Karpas-422 (cell line): ENCODE data around the gene IL11RA. TPM values are rescaled to one million over a fixed set of nuclear protein-coding genes. Genes with fewer than 3 reads are reported as not detected.
"Not testable (repeated sequence)": the region's sequence is repeated elsewhere in the genome, so short reads cannot be mapped to it uniquely, and the experiment has no call there.

Source experiments
- DNase-seq: peaks from one replicate; pipeline ENCODE4 v3.0.0-alpha.2; 2015
- H2AFZ ChIP-seq: fragments of 200-600 bp; sonication (generic); 2 replicates; pipeline ENCODE4 v1.6.1; 2014; ENCODE audit warnings: antibody characterized with exemption, low read length, mixed read lengths
- H3K27ac ChIP-seq: fragments of 200-600 bp; sonication (generic); 2 replicates; pipeline ENCODE4 v1.5.1; 2014; ENCODE audit warnings: mild to moderate bottlenecking, low read length, moderate library complexity
- H3K27me3 ChIP-seq: fragments of 200-600 bp; sonication (generic); 2 replicates; pipeline ENCODE4 v1.6.1; 2014; ENCODE audit warnings: low read length, mixed read lengths
- H3K36me3 ChIP-seq: fragments of 200-600 bp; sonication (generic); 2 replicates; pipeline ENCODE4 v1.6.1; 2014; ENCODE audit warnings: low read length, mixed read lengths; ENCODE audit not compliant: insufficient read depth
- H3K4me1 ChIP-seq: fragments of 200-600 bp; sonication (generic); 2 replicates; pipeline ENCODE4 v1.6.1; 2014; ENCODE audit warnings: mild to moderate bottlenecking, low read length, mixed read lengths
- H3K4me2 ChIP-seq: fragments of 200-600 bp; sonication (generic); 2 replicates; pipeline ENCODE4 v1.6.1; 2014; ENCODE audit warnings: low read length, low read depth, mild to moderate bottlenecking; ENCODE audit not compliant: poor library complexity, severe bottlenecking
- H3K4me3 ChIP-seq: fragments of 200-600 bp; sonication (generic); 2 replicates; pipeline ENCODE4 v1.5.1; 2014; ENCODE audit warnings: mild to moderate bottlenecking, antibody characterized with exemption, low read length, mixed read lengths
- H3K79me2 ChIP-seq: fragments of 200-600 bp; sonication (generic); 2 replicates; pipeline ENCODE4 v1.6.1; 2014; ENCODE audit warnings: mild to moderate bottlenecking, low read length, mixed read lengths
- H3K9ac ChIP-seq: fragments of 200-600 bp; sonication (generic); 2 replicates; pipeline ENCODE4 v1.6.0; 2014; ENCODE audit warnings: low read length
- H3K9me2 ChIP-seq: fragments of 200-600 bp; sonication (generic), shearing (Covaris generic); replicated peaks from 2 replicates; pipeline ENCODE4 v1.6.0; 2014; ENCODE audit warnings: mild to moderate bottlenecking, low read length, moderate library complexity; ENCODE audit not compliant: insufficient read depth
- H3K9me3 ChIP-seq: fragments of 300-700, 200-600 bp; sonication (generic); 2 replicates; pipeline ENCODE4 v1.6.1; 2014; ENCODE audit warnings: low read length, mixed read lengths
- H4K20me1 ChIP-seq: fragments of 200-600 bp; sonication (generic); 2 replicates; pipeline ENCODE4 v1.6.1; 2014; ENCODE audit warnings: mild to moderate bottlenecking, antibody characterized with exemption, low read length, low read depth; ENCODE audit not compliant: insufficient read depth
- total RNA-seq: library from RNA; depleted of rRNA; stranded (reverse); fragments of >200 nt; shearing (Covaris generic); gene quantifications from 2 replicates; pipeline ENCODE4 v1.2.3, GENCODE V29; 2014; ENCODE audit warnings: low replicate concordance

IL11RA gene
- total RNA-seq, 1 experiment from 2014 or later, result 15.1 TPM

DNA sequence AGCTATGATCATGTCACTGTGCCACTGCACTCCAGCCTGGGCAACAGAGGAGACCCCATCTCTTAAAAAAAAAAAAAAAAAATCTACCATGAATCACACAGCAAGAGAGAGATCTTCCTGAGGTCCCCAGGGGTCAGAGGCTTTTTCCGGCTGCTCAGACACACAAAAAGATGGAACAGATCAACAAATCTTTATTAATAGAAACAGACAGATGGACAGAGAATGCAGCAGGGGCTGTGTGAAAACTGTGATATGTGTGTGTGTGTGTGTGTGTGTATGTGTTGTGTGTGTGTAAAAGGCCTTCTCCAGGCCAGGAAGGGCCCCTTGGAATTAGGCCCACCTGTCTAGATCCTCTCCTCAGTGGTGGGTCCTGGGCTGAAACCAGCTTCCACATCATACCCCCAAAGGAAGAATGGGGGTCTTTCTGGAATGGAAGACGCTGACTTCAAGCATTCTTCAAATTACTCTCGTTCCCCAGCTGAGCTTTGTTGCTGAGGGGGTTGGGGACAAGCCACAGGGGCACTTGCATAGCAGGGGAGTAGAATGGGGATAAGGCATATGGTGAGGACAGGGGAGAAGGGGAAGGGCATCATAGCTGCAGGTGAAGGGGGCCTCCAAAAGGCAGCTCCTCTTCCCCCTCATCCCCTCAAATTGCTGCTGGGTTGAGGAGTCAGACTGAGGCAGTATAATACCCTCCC lies 17.3 kb upstream of the IL11RA start:
- peaks cover 26% of the 10 kb centered on the region for H3K4me1 ChIP-seq
- H3K79me2 ChIP-seq, result peaks cover 22% of the 10 kb centered on the region
- no peak overlapping the region for H3K4me3 ChIP-seq
- no peak for DNase-seq
- H3K4me2 ChIP-seq, result no peak overlapping the region
- no peak overlapping the region for H2AFZ ChIP-seq
- peaks cover 18% of the 10 kb centered on the region for H4K20me1 ChIP-seq
- no peak overlapping the region for H3K9ac ChIP-seq
- H3K27me3 ChIP-seq, result no peaks in the 10 kb centered on the region
- H3K9me3 ChIP-seq, result no peaks in the 10 kb centered on the region
- no peaks in the 10 kb centered on the region for H3K9me2 ChIP-seq
- H3K27ac ChIP-seq, result no peak overlapping the region
- H3K36me3 ChIP-seq, result peaks cover 10% of the 10 kb centered on the region; the same call in 1 of the 2 replicates

DNA sequence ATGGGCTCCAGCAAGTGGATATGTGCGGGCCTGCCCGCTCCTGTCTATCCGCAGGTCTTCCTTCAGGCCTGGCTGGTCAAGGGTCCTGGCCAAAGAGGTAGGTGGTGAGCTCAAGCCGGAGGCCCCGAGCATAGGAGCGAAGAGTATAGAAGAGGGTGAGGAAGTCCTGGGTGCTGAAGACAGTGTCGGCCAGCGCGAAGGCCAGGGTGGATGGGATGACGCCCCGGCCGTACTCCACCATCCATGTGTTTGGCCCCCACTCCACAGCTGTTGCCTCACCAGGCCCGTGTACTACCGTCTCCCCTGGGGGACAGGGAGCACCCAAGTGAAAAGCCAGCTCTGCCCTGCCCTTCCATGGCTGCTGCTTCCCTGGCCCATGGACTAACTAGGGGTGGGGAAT lies 16.4 kb upstream of the IL11RA start:
- Histone ChIP-seq H2AFZ (no peak overlapping the region), H3K4me1 (peaks cover 26% of the 10 kb centered on the region), H3K27me3 (no peaks in the 10 kb centered on the region), H3K27ac (no peak overlapping the region), H3K9me3 (no peaks in the 10 kb centered on the region), H3K9ac (peak overlapping the region; percentile 88), H3K4me2 (peak overlapping the region; percentile 88), H3K4me3 (peak overlapping the region; percentile 94; the same call in 1 of the 2 replicates), H3K36me3 (peaks cover 10% of the 10 kb centered on the region; the same call in 1 of the 2 replicates), H3K9me2 (no peaks in the 10 kb centered on the region), H3K79me2 (peaks cover 22% of the 10 kb centered on the region), H4K20me1 (peaks cover 15% of the 10 kb centered on the region)
- no peak for DNase-seq

DNA sequence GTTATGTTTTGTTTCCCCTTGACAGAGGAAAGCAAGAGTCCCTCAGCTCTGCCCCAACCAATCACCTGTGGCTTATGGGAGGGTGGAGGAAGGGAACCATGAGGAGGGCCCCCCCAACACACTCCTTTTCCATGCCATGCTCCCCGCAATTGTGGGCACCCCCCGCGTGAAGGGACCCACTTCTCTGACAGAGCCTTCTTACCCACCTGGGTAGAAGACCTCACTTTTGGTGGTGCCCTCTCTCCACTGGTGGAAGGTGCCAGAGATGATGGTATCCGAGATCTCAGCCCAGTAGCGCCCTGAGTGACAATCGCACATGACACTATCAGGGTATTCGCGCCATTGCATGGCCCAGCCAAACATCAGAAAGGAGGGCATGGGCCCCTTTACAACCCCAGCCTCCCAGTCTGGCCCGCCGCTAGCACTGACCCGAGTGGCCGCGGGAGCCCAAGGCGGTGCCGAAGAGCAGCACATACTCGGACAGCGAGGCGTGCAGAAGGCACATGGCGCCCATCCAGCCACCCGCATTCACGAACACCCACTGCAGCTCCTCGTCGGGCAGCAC lies 15.1 kb upstream of the IL11RA start:
- Histone ChIP-seq H3K27me3 (no peaks in the 10 kb centered on the region), H3K4me3 (peak overlapping the region; percentile 94), H3K27ac (peak overlapping the region; percentile 34; the same call in 1 of the 2 replicates), H3K4me1 (peaks cover 26% of the 10 kb centered on the region), H4K20me1 (peaks cover 15% of the 10 kb centered on the region), H3K9me3 (no peaks in the 10 kb centered on the region), H3K9me2 (no peaks in the 10 kb centered on the region), H3K36me3 (peaks cover 10% of the 10 kb centered on the region; the same call in 1 of the 2 replicates), H3K79me2 (peaks cover 22% of the 10 kb centered on the region), H3K9ac (peak overlapping the region; percentile 88), H2AFZ (no peak overlapping the region), H3K4me2 (peak overlapping the region; percentile 88)
- DNase-seq, result peak; percentile 62

DNA sequence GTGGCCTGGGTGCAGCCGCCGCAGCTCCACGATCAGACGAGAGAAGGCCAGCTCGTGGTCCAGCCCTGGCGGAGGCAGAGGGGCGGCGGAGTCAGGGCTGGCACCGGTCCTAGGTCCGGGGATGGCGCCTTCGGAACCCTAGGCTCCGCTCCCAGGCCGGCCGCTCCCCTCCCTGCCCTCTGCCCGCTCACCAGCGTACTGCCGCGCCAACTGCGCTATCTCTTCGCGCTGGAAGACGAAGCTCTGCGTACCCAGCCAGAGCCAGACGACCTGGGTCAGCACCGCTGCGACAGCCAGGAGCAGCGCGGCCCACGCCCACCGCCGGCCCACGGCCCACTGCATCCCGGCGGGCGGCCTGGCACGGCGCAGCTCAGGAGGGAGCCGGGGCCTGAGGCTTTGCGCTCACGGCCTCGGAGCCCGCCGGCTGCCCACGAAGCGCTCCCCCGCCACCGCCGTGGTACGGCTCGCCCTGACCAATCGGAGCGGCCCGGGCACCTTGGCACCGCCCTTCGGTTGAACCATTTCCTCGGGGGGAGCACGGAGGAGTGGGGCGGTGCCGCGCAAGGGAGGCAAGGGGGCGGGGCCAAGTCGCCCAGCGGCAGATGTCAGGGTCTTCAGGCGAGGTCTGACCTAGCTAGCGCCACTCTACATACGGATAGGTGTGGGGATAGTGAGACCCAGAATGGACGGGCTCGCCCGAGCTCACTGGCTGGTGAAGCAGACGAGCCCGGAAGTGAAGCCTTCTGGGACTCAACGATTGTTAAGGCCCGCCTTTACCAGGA lies 14.4 kb upstream of the IL11RA start, which contains the start of gene SIGMAR1:
SIGMAR1 (minus strand) TSS at position 432 of the 782 bp plus-strand sequence; CDS start at position 342, 90 bp downstream.
- Histone ChIP-seq H3K27ac (peak within 1 kb of the TSS; percentile 34; the same call in 1 of the 2 replicates), H3K9me3 (no peaks in the 10 kb centered on the region), H3K4me3 (peak within 1 kb of the TSS; percentile 94), H2AFZ (peak within 1 kb of the TSS; percentile 75), H3K36me3 (peaks cover 10% of the 10 kb centered on the region; the same call in 1 of the 2 replicates), H3K4me2 (peak within 1 kb of the TSS; percentile 88), H3K4me1 (peaks cover 26% of the 10 kb centered on the region), H3K79me2 (peaks cover 22% of the 10 kb centered on the region), H3K27me3 (no peaks in the 10 kb centered on the region), H3K9me2 (no peaks in the 10 kb centered on the region), H4K20me1 (peaks cover 15% of the 10 kb centered on the region), H3K9ac (peak within 1 kb of the TSS; percentile 88)
- DNase-seq, result peak; percentile 98

DNA sequence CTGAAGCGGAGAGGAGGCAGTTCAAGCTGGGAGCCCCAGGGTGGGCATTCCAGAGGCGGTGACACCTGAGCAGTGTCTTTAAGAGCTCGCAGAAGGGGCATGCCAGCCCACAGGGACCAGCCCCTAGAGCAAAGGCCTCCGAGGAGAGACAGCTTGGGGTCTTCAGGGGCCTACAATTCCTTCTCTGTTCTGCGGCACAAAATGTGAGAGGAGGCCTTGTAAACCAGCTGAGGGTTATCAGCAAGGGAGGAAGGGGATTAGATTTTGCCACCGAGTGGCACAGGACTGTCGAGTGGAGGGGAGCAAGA lies 13.9 kb upstream of the IL11RA start:
- H3K4me1 ChIP-seq, result peaks cover 26% of the 10 kb centered on the region
- H4K20me1 ChIP-seq, result peaks cover 15% of the 10 kb centered on the region
- no peaks in the 10 kb centered on the region for H3K9me3 ChIP-seq
- H3K9me2 ChIP-seq, result no peaks in the 10 kb centered on the region
- H3K9ac ChIP-seq, result peak overlapping the region; percentile 88
- H3K27me3 ChIP-seq, result no peaks in the 10 kb centered on the region
- peaks cover 22% of the 10 kb centered on the region for H3K79me2 ChIP-seq
- DNase-seq, result no peak
- H3K4me2 ChIP-seq, result peak overlapping the region; percentile 88
- peaks cover 10% of the 10 kb centered on the region; the same call in 1 of the 2 replicates for H3K36me3 ChIP-seq
- H2AFZ ChIP-seq, result peak overlapping the region; percentile 75
- peak overlapping the region; percentile 94 for H3K4me3 ChIP-seq
- H3K27ac ChIP-seq, result no peak overlapping the region; the same call in 1 of the 2 replicates

DNA sequence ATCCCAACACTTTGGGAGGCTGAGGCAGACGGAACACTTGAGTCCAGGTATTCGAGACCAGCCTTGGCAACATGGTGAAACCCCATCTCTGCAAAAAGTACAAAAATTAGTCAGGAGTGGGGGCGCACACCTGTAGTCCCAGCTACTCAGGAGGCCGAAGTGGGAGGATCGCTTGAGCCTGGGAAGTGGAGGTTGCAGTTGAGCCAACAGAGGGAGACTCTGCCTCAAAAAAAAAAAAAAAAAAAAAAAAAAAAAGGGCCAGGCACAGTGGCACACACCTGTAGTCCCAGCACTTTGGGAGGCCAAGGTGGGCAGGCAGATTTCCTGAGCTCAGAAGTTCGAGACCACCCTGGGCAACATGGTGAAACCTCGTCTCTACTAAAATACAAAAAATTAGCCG lies 12.7 kb upstream of the IL11RA start:
- peaks cover 22% of the 10 kb centered on the region for H3K79me2 ChIP-seq
- H3K9me3 ChIP-seq, H3K27ac ChIP-seq, H3K9ac ChIP-seq, H3K4me3 ChIP-seq, DNase-seq, H3K9me2 ChIP-seq, H3K27me3 ChIP-seq, H2AFZ ChIP-seq, H3K36me3 ChIP-seq, H3K4me2 ChIP-seq: not testable (repeated sequence)
- H3K4me1 ChIP-seq, result peaks cover 26% of the 10 kb centered on the region
- H4K20me1 ChIP-seq, result peaks cover 15% of the 10 kb centered on the region

DNA sequence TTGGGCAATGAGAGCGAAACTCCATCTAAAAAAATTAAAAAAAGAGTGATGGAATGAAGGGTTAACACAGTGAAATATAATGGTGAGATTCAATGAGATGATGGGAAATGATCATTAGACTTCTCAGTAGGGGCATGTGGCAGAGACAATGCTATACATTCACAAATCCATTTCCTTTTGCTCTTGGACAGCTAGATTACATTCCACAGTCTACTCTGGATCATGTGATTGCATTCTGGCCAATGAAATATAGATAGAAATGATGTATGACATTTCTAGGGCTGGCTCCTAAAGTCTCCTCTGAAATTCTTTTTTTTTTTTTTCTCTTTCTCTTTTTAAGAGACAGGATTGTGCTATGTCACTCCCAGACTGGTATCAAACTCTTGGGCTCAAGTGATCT lies 9.3 kb upstream of the IL11RA start:
- H3K9me3 ChIP-seq, result no peaks in the 10 kb centered on the region
- no peak overlapping the region for H2AFZ ChIP-seq
- H3K9me2 ChIP-seq, result no peaks in the 10 kb centered on the region
- no peak overlapping the region for H3K27ac ChIP-seq
- H3K36me3 ChIP-seq, result no peaks in the 10 kb centered on the region
- H3K79me2 ChIP-seq, result peaks cover 7% of the 10 kb centered on the region
- peaks cover 23% of the 10 kb centered on the region for H3K4me1 ChIP-seq
- no peaks in the 10 kb centered on the region; the same call in 1 of the 2 replicates for H4K20me1 ChIP-seq
- H3K4me3 ChIP-seq, result no peak overlapping the region
- no peaks in the 10 kb centered on the region for H3K27me3 ChIP-seq
- H3K9ac ChIP-seq, result no peak overlapping the region
- DNase-seq, result no peak
- H3K4me2 ChIP-seq, result no peak overlapping the region
